Naive thymus-derived CD4-positive, alpha-beta T cell (primary cell): ENCODE measurements around the gene NRIP1. TPM values are rescaled to one million over a fixed set of nuclear protein-coding genes. Genes with fewer than 3 reads are reported as not detected.

Experiments used
- ATAC-seq: fragments of 150-1000 bp; cut with Tn5 transposase; 2 replicates; pipeline ENCODE4 v1.10.0; 2021; ENCODE audit warnings: mild to moderate bottlenecking, moderate library complexity
- CTCF ChIA-PET: fragments of 350-600 bp; sonication (Branson Sonifier 250); formaldehyde crosslinking; loops from one replicate; lab custom pipeline; 2021; ENCODE audit warnings: antibody characterized with exemption; lab: Charles Lee
- POLR2A ChIA-PET: fragments of 350-600 bp; sonication (Branson Sonifier 250); formaldehyde crosslinking; loops from one replicate; lab custom pipeline; 2021; ENCODE audit warnings: antibody characterized with exemption, inconsistent platforms; lab: Charles Lee
- DNase-seq, 9 donors: peaks; one replicate each; pipeline versions ENCODE4 v3.0.0 to v3.0.0-alpha.2; 2020 to 2022; ENCODE audit warnings: mixed read lengths in 1 of 9
- H3K27ac ChIP-seq: one replicate; pipeline ENCODE4 v1.7.0; 2013; ENCODE audit warnings: mild to moderate bottlenecking, low read depth, low read length, moderate library complexity
- H3K27me3 ChIP-seq, 2 donors: one replicate each; pipeline ENCODE4 v1.7.0; 2013; ENCODE audit warnings: low read length in 2 of 2, mild to moderate bottlenecking in 2 of 2, moderate library complexity in 2 of 2; ENCODE audit not compliant: control insufficient read depth in 2 of 2, insufficient read depth in 2 of 2
- H3K36me3 ChIP-seq, 3 experiments: 1 replicate in 2 of 3; 2 replicates in 1 of 3; pipeline ENCODE4 v1.7.0; 2013; ENCODE audit warnings: low read length in 3 of 3, mild to moderate bottlenecking in 3 of 3, moderate library complexity in 1 of 3; ENCODE audit not compliant: insufficient read depth in 3 of 3, control insufficient read depth in 2 of 3
- H3K4me1 ChIP-seq, 2 donors: one replicate each; pipeline ENCODE4 v1.7.0; 2013; ENCODE audit warnings: low read length in 2 of 2, mild to moderate bottlenecking in 2 of 2, moderate library complexity in 1 of 2; ENCODE audit not compliant: control insufficient read depth in 2 of 2, insufficient read depth in 2 of 2
- H3K4me3 ChIP-seq: 2 replicates; pipeline ENCODE4 v1.7.0; 2013; ENCODE audit warnings: mild to moderate bottlenecking, low read length
- H3K9me3 ChIP-seq, 3 experiments: 1 replicate in 2 of 3; 2 replicates in 1 of 3; pipeline ENCODE4 v1.7.0; 2013; ENCODE audit warnings: low read length in 3 of 3; ENCODE audit not compliant: control insufficient read depth in 2 of 3
- H3K27ac Mint-ChIP-seq, 9 donors: one replicate each; pipeline ENCODE4 v1.8.0; 2020 to 2022; ENCODE audit warnings: mixed read lengths in 9 of 9, mild to moderate bottlenecking in 8 of 9, moderate library complexity in 5 of 9, inconsistent platforms in 2 of 9
- H3K27me3 Mint-ChIP-seq, 5 donors: one replicate each; pipeline ENCODE4 v1.8.0; 2021 to 2022; ENCODE audit warnings: mixed read lengths in 5 of 5, mild to moderate bottlenecking in 1 of 5
- H3K36me3 Mint-ChIP-seq, 5 donors: one replicate each; pipeline ENCODE4 v1.8.0; 2020 to 2022; ENCODE audit warnings: mixed read lengths in 5 of 5, mild to moderate bottlenecking in 3 of 5, inconsistent platforms in 1 of 5
- H3K4me1 Mint-ChIP-seq, 7 donors: one replicate each; pipeline ENCODE4 v1.8.0; 2020 to 2022; ENCODE audit warnings: mixed read lengths in 7 of 7, mild to moderate bottlenecking in 3 of 7, inconsistent platforms in 1 of 7
- H3K4me3 Mint-ChIP-seq, 10 donors: one replicate each; pipeline ENCODE4 v1.8.0; 2020 to 2022; ENCODE audit warnings: mild to moderate bottlenecking in 10 of 10, mixed read lengths in 10 of 10, moderate library complexity in 6 of 10, inconsistent platforms in 2 of 10
- H3K9me3 Mint-ChIP-seq, 11 donors: one replicate each; pipeline ENCODE4 v1.8.0; 2020 to 2022; ENCODE audit warnings: mixed read lengths in 11 of 11, mild to moderate bottlenecking in 4 of 11, inconsistent platforms in 1 of 11, moderate library complexity in 1 of 11
- intact Hi-C, 2 donors: fragments of 100-400 bp; cut with micrococcal nuclease; formaldehyde crosslinking; loops; one replicate each; pipeline ENCODE4 v1.15.1; 2023
- polyA plus RNA-seq, 2 donors: library from polyadenylated mRNA; unstranded; fragments of 300-500 nt; fragmentation: Illumina TruSeq; gene quantifications; one replicate each; pipeline ENCODE4 v1.2.3, GENCODE V29; 2021
- total RNA-seq, 6 experiments: library from RNA in 5 of 6; stranded (reverse) in 5 of 6; gene quantifications; 1 replicate in 5 of 6; 2 replicates in 1 of 6; pipeline ENCODE4 v1.2.3 and lab custom pipeline; 2021 to 2026

The NRIP1 gene
- total and polyA plus RNA-seq, 7 experiments from 2014 or later = 13.8 to 42.6 (median 35.2) TPM

GRCh38 chr21:15022608-15023261 lies 42.1 kb downstream of the NRIP1 start:
- Histone ChIP-seq H3K27ac (no peak overlapping the region), H3K4me1 (no peaks in the 10 kb centered on the region), H3K36me3 (no peaks in the 10 kb centered on the region), H3K27me3 (no peaks in the 10 kb centered on the region), H3K4me3 (no peak overlapping the region), H3K9me3 (no peaks in the 10 kb centered on the region)
- DNase-seq (no peak), ATAC-seq (peak; percentile 10)
- Mint-ChIP-seq H3K4me3 (no peak overlapping the region), H3K36me3 (peaks cover 5 to 41% (median 16%) of the 10 kb centered on the region in 5 donors), H3K4me1 (peaks cover 11 to 69% (median 60%) of the 10 kb centered on the region in 7 donors), H3K9me3 (peaks cover 0 to 6% (median 0%) of the 10 kb centered on the region in 11 donors), H3K27me3 (no peaks in the 10 kb centered on the region), H3K27ac (no peak overlapping the region)
- intact Hi-C loops = no loop called here
- ChIA-PET POLR2A (no interaction called here), CTCF (no interaction called here)

DNA sequence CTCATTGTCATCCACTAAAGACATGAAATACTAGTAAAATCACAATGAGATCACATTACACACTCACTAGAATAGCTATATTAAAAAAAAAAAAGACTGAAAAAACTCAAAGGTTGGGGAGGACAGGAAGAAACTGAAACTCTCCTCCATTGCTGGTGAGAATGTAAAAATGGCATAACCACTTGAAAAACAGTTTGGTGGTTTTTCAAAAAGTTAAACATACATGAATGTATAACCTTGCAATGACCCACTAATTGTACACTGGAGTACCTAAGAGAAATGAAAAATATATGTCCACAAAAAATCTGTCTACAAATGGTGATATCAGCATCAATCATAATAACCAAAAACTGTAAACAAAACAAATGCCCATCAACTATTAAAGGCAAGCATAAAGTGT lies 44.0 kb downstream of the NRIP1 start:
- Mint-ChIP-seq H3K4me3 (peak overlapping the region in 2 of 10 donors; percentile 12 to 23), H3K4me1 (peaks cover 11 to 56% (median 49%) of the 10 kb centered on the region in 7 donors), H3K9me3 (peaks cover 0 to 6% (median 0%) of the 10 kb centered on the region in 11 donors), H3K36me3 (peaks cover 5 to 40% (median 16%) of the 10 kb centered on the region in 5 donors), H3K27me3 (no peaks in the 10 kb centered on the region), H3K27ac (peak overlapping the region in 1 of 9 donors; percentile 7)
- no peaks in the 10 kb centered on the region for H3K9me3 ChIP-seq
- DNase-seq = no peak
- H3K4me1 ChIP-seq = peaks cover 0 to 3% of the 10 kb centered on the region in 2 donors
- POLR2A ChIA-PET = no interaction called here
- no peaks in the 10 kb centered on the region for H3K36me3 ChIP-seq
- intact Hi-C loops = loop anchor here in 1 of 2 donors (2.0 kb wide), 1 partner anchor 14 kb away; no protein-coding TSS in a partner anchor
- H3K27ac ChIP-seq = no peak overlapping the region
- ATAC-seq = no peak
- H3K4me3 ChIP-seq = no peak overlapping the region
- CTCF ChIA-PET = interaction anchor here (0.6 to 0.7 kb wide), 2 partner anchors 162 to 172 kb away, joined by 3 read pairs; no protein-coding TSS in a partner anchor
- H3K27me3 ChIP-seq = no peaks in the 10 kb centered on the region

GRCh38 chr21:15018382-15018781 lies 46.4 kb downstream of the NRIP1 start:
- ChIA-PET POLR2A (no interaction called here), CTCF (no interaction called here)
- no peak overlapping the region for H3K27ac ChIP-seq
- Mint-ChIP-seq H3K27ac (no peak overlapping the region), H3K4me1 (peaks cover 11 to 61% (median 35%) of the 10 kb centered on the region in 7 donors), H3K4me3 (no peak overlapping the region), H3K36me3 (peaks cover 0 to 30% (median 17%) of the 10 kb centered on the region in 5 donors), H3K27me3 (no peaks in the 10 kb centered on the region), H3K9me3 (peaks cover 0 to 6% (median 0%) of the 10 kb centered on the region in 11 donors)
- no peak for ATAC-seq
- DNase-seq = no peak
- H3K36me3 ChIP-seq = no peaks in the 10 kb centered on the region
- H3K9me3 ChIP-seq = no peaks in the 10 kb centered on the region
- no peak overlapping the region for H3K4me3 ChIP-seq
- peaks cover 0 to 4% of the 10 kb centered on the region in 2 donors for H3K4me1 ChIP-seq
- no peaks in the 10 kb centered on the region for H3K27me3 ChIP-seq
- intact Hi-C loops = no loop called here

DNA sequence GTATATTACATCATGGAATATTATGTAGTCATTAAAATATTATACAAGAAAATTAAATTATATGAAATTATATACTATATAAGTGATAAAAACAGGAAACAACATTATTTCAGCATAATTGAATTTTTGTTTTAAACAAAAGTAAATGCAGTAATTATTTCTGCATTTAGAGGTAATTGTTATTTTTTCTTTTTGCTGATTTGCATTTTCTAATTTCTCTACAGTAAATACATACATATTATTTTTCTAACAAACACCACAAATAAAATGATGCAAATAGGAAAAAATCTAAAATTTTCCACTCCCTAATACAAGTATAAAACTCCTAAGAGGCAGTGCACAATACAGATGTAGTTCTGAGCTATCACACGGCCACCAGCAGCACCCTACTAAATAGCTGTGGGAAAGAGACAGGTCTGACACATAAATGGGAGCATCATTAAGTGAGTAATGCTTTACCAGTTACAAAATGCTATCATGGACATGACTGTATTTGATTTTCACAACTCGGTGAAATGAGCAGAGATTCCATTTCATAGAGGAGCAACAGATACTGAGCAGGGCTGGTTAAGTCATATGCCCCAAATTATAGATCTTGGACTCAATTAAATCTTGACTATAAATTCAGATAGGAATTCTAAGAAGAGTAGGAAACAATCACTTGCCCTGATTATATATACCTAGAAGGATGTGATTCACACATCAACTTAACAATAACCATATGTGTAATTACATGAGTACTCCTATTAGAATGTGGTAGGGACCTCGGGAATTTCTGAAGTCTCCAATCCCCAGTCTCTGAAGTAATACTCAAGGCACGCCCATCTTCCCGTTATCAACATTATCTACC lies 49.0 kb downstream of the NRIP1 start:
- Histone ChIP-seq H3K4me1 (peaks cover 0 to 4% of the 10 kb centered on the region in 2 donors), H3K27me3 (no peaks in the 10 kb centered on the region), H3K4me3 (no peak overlapping the region), H3K9me3 (no peaks in the 10 kb centered on the region), H3K36me3 (no peaks in the 10 kb centered on the region), H3K27ac (no peak overlapping the region)
- peaks cover 0 to 21% (median 12%) of the 10 kb centered on the region in 5 donors for H3K36me3 Mint-ChIP-seq
- no peaks in the 10 kb centered on the region for H3K27me3 Mint-ChIP-seq
- no peak overlapping the region for H3K27ac Mint-ChIP-seq
- ATAC-seq = no peak
- H3K4me1 Mint-ChIP-seq = peaks cover under 1 to 47% (median 22%) of the 10 kb centered on the region in 7 donors
- CTCF ChIA-PET = interaction anchor here (0.6 kb wide), 1 partner anchor 26 kb away, joined by 3 read pairs; no protein-coding TSS in a partner anchor
- intact Hi-C loops = no loop called here
- no peak overlapping the region for H3K4me3 Mint-ChIP-seq
- H3K9me3 Mint-ChIP-seq = no peaks in the 10 kb centered on the region
- DNase-seq = no peak
- POLR2A ChIA-PET = no interaction called here

DNA sequence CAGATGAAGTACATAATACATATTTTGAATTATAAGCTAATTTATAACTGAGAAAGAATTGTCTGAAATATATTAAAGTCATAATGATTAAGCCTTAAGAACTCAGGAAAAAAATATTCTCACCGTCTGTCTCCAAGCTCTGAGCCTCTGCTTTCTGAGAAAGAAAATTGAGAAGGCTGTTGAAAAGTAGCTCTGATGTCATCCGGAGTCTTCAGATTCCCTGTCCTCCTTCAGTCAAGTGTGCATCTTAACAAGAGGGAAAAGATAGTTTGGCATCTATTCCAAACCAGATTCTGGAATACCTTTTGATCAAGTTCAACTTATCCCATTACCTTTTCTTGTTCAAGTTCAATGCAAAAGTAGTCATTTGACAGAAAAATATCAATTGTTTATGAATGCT lies 50.6 kb downstream of the NRIP1 start:
- Mint-ChIP-seq H3K4me3 (no peak overlapping the region), H3K9me3 (peaks cover 0 to 1% (median 0%) of the 10 kb centered on the region in 11 donors), H3K36me3 (peaks cover 0 to 32% (median 20%) of the 10 kb centered on the region in 5 donors), H3K27me3 (no peaks in the 10 kb centered on the region), H3K27ac (peak overlapping the region in 2 of 9 donors; percentile 21 to 34), H3K4me1 (peaks cover 0 to 39% (median 18%) of the 10 kb centered on the region in 7 donors)
- Histone ChIP-seq H3K9me3 (no peaks in the 10 kb centered on the region), H3K36me3 (no peaks in the 10 kb centered on the region), H3K4me1 (peaks cover 0 to 4% of the 10 kb centered on the region in 2 donors), H3K27ac (no peak overlapping the region), H3K27me3 (no peaks in the 10 kb centered on the region), H3K4me3 (no peak overlapping the region)
- no peak for DNase-seq
- CTCF ChIA-PET = interaction anchor here (0.7 kb wide), 1 partner anchor 151 kb away, joined by 3 read pairs; no protein-coding TSS in a partner anchor
- intact Hi-C loops = no loop called here
- POLR2A ChIA-PET = no interaction called here
- ATAC-seq = no peak

DNA sequence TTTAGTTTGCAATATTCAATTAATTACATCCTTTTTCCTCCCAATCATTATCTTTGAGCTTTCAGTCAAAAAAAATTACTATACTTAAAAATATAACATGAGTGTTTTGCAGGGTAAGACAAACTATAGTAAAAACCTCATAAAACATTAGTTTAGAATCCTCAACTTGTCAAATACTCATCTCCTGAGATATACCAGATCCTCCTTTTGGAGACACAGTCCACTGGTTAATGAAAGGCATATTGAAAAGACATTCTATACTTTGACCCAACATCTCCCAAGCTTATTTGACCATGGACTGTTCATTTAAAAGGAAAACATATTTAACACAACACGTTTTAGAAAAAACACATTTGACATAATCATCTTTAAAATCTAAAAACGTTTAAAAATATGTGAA lies 52.8 kb downstream of the NRIP1 start:
- H3K27me3 Mint-ChIP-seq = no peaks in the 10 kb centered on the region
- Histone ChIP-seq H3K9me3 (no peaks in the 10 kb centered on the region), H3K36me3 (no peaks in the 10 kb centered on the region), H3K4me1 (peaks cover 0 to 6% of the 10 kb centered on the region in 2 donors), H3K27me3 (no peaks in the 10 kb centered on the region), H3K4me3 (no peak overlapping the region), H3K27ac (no peak overlapping the region)
- ChIA-PET POLR2A (no interaction called here), CTCF (no interaction called here)
- no peak overlapping the region for H3K27ac Mint-ChIP-seq
- H3K9me3 Mint-ChIP-seq = peaks cover 0 to 12% (median 0%) of the 10 kb centered on the region in 11 donors
- DNase-seq (no peak), ATAC-seq (no peak)
- H3K4me3 Mint-ChIP-seq = no peak overlapping the region
- H3K36me3 Mint-ChIP-seq = peaks cover 8 to 43% (median 30%) of the 10 kb centered on the region in 5 donors
- H3K4me1 Mint-ChIP-seq = peaks cover 2 to 40% (median 22%) of the 10 kb centered on the region in 7 donors
- intact Hi-C loops = no loop called here
